HL-60 (cell line): ENCODE data around the gene SELENOH.

Source experiments
- DNase-seq, 2 experiments: peaks; one replicate each; pipeline ENCODE4 v3.0.0-alpha.2; 2010 to 2020; ENCODE audit warnings: low read depth in 1 of 2, low spot score in 1 of 2
- H3K27ac ChIP-seq: fragments of 250-450 bp; sonication (Bioruptor Pico); replicated peaks from 2 replicates; pipeline ENCODE4 v1.5.1; 2020; ENCODE audit warnings: mild to moderate bottlenecking, moderate library complexity
- H3K27me3 ChIP-seq: fragments of 250-450 bp; sonication (Bioruptor Pico); 2 replicates; pipeline ENCODE4 v1.5.1; 2021; ENCODE audit warnings: mild to moderate bottlenecking, moderate library complexity; ENCODE audit not compliant: insufficient read depth, poor library complexity, severe bottlenecking
- H3K4me3 ChIP-seq: replicated peaks from 2 replicates; pipeline ENCODE4 v1.5.1; 2011; ENCODE audit warnings: mild to moderate bottlenecking, control low read depth, low read length; ENCODE audit not compliant: insufficient read depth
- CTCF ChIP-seq: IDR thresholded peaks from one replicate; pipeline ENCODE4 v1.5.1; 2011; ENCODE audit warnings: low read length, control low read depth, inconsistent platforms; ENCODE audit not compliant: insufficient read depth
- GABPA ChIP-seq: IDR thresholded peaks from 2 replicates; pipeline ENCODE4 v1.6.1; 2012; ENCODE audit warnings: low read depth
- POLR2AphosphoS5 ChIP-seq: IDR thresholded peaks from 2 replicates; pipeline ENCODE4 v1.6.1; 2012; ENCODE audit warnings: low read depth
- REST ChIP-seq: IDR thresholded peaks from 2 replicates; pipeline ENCODE4 v1.6.1; 2012; ENCODE audit warnings: low read depth; ENCODE audit not compliant: insufficient replicate concordance
- SPI1 ChIP-seq: IDR thresholded peaks from 2 replicates; pipeline ENCODE4 v1.6.1; 2012; ENCODE audit warnings: low read depth, mild to moderate bottlenecking, borderline replicate concordance

SELENOH gene

GRCh38 chr11:57742087-57742452, 779 bp downstream of the SELENOH start:
- Histone ChIP-seq H3K27me3 (no peaks in the 10 kb centered on the region), H3K4me3 (peak overlapping the region; percentile 76), H3K27ac (peak overlapping the region; percentile 93)
- no peak for TF ChIP-seq CTCF
- peak; percentile 46; the same call in 1 of the 2 replicates for TF ChIP-seq SPI1
- TF ChIP-seq GABPA = no peak
- no peak for TF ChIP-seq REST
- no peak for TF ChIP-seq POLR2AphosphoS5
- DNase-seq = peak in 1 of 2 experiments; percentile 25

- no peaks in the 10 kb centered on the region for H3K27me3 ChIP-seq
- H3K4me3 ChIP-seq = no peak overlapping the region
- no peak overlapping the region for H3K27ac ChIP-seq
- TF ChIP-seq REST (no peak), SPI1 (no peak), POLR2AphosphoS5 (no peak), CTCF (no peak)
- DNase-seq = no peak
These were observed 3.1 kb downstream of the SELENOH start for GRCh38 chr11:57744357-57744756.

- no peak overlapping the region for H3K4me3 ChIP-seq
- no peak overlapping the region for H3K27ac ChIP-seq
- no peak for DNase-seq
- TF ChIP-seq CTCF (no peak), REST (no peak), GABPA (no peak), POLR2AphosphoS5 (no peak), SPI1 (no peak)
- H3K27me3 ChIP-seq = no peaks in the 10 kb centered on the region
These were observed 3.9 kb downstream of the SELENOH start for GRCh38 chr11:57745206-57745605.
